Measurements from ENCODE around the gene SPTBN4.

SPTBN4 gene

GRCh38 chr19:40616941-40617340 lies 150.1 kb downstream of the SPTBN4 start:
- Histone ChIP-seq H3K27ac (ENCODE audit: low read depth, low read length, poor library complexity, severe bottlenecking) (no peak overlapping the region), H3K27me3 (ENCODE audit: insufficient read depth, low read length) (no peaks in the 10 kb centered on the region), H3K79me2 (ENCODE audit: insufficient read depth, low read length) (no peaks in the 10 kb centered on the region), H3K4me2 (ENCODE audit: low read length) (no peak overlapping the region), H3F3A (ENCODE audit: insufficient read depth, low read length) (no peaks in the 10 kb centered on the region), H3K9ac (ENCODE audit: low read length) (no peak overlapping the region), H2AFZ (ENCODE audit: low read length) (no peak overlapping the region), H3K36me3 (ENCODE audit: insufficient read depth, low read length) (peaks cover 52% of the 10 kb centered on the region), H3K9me3 (ENCODE audit: low read length) (no peaks in the 10 kb centered on the region), H3K4me1 (ENCODE audit: insufficient read depth, low read length, severe bottlenecking) (peaks cover 14% of the 10 kb centered on the region), H4K20me1 (ENCODE audit: insufficient read depth, low read length) (no peaks in the 10 kb centered on the region), H3K9me2 (ENCODE audit: low read depth, low read length) (no peaks in the 10 kb centered on the region), H3K4me3 (ENCODE audit: low read depth, low read length, poor library complexity, severe bottlenecking) (no peak overlapping the region)
- TF ChIP-seq EZH2 (IDR thresholded peaks at IDR 0.05; ENCODE audit: borderline replicate concordance, low read length), result no peak
- TF ChIP-seq CTCF (IDR thresholded peaks at IDR 0.05; ENCODE audit: low read length), result no peak

GRCh38 chr19:40617961-40618360 lies 151.2 kb downstream of the SPTBN4 start:
- no peak overlapping the region for H3K9ac ChIP-seq (ENCODE audit: low read length)
- H3K79me2 ChIP-seq (ENCODE audit: insufficient read depth, low read length), result no peaks in the 10 kb centered on the region
- H2AFZ ChIP-seq (ENCODE audit: low read length), result no peak overlapping the region
- H3K36me3 ChIP-seq (ENCODE audit: insufficient read depth, low read length), result peaks cover 59% of the 10 kb centered on the region
- peaks cover 13% of the 10 kb centered on the region for H3K4me1 ChIP-seq (ENCODE audit: insufficient read depth, low read length, severe bottlenecking)
- H3K27me3 ChIP-seq (ENCODE audit: insufficient read depth, low read length), result no peaks in the 10 kb centered on the region
- H3K4me2 ChIP-seq (ENCODE audit: low read length), result no peak overlapping the region
- no peaks in the 10 kb centered on the region for H4K20me1 ChIP-seq (ENCODE audit: insufficient read depth, low read length)
- TF ChIP-seq EZH2 (IDR thresholded peaks at IDR 0.05; ENCODE audit: borderline replicate concordance, low read length), result no peak
- no peak for TF ChIP-seq CTCF (IDR thresholded peaks at IDR 0.05; ENCODE audit: low read length)
- H3K9me2 ChIP-seq (ENCODE audit: low read depth, low read length), result no peaks in the 10 kb centered on the region
- no peaks in the 10 kb centered on the region for H3F3A ChIP-seq (ENCODE audit: insufficient read depth, low read length)
- no peak overlapping the region for H3K4me3 ChIP-seq (ENCODE audit: low read depth, low read length, poor library complexity, severe bottlenecking)
- H3K9me3 ChIP-seq (ENCODE audit: low read length), result no peaks in the 10 kb centered on the region
- no peak overlapping the region for H3K27ac ChIP-seq (ENCODE audit: low read depth, low read length, poor library complexity, severe bottlenecking)

GRCh38 chr19:40619333-40620160 lies 152.7 kb downstream of the SPTBN4 start:
- H4K20me1 ChIP-seq (ENCODE audit: insufficient read depth, low read length), result no peaks in the 10 kb centered on the region
- no peaks in the 10 kb centered on the region for H3K9me2 ChIP-seq (ENCODE audit: low read depth, low read length)
- no peak overlapping the region for H3K4me3 ChIP-seq (ENCODE audit: low read depth, low read length, poor library complexity, severe bottlenecking)
- peaks cover 8% of the 10 kb centered on the region for H3K4me1 ChIP-seq (ENCODE audit: insufficient read depth, low read length, severe bottlenecking)
- H3F3A ChIP-seq (ENCODE audit: insufficient read depth, low read length), result no peaks in the 10 kb centered on the region
- TF ChIP-seq CTCF (IDR thresholded peaks at IDR 0.05; ENCODE audit: low read length) (no peak), EZH2 (IDR thresholded peaks at IDR 0.05; ENCODE audit: borderline replicate concordance, low read length) (no peak)
- peaks cover 69% of the 10 kb centered on the region for H3K36me3 ChIP-seq (ENCODE audit: insufficient read depth, low read length)
- no peaks in the 10 kb centered on the region for H3K79me2 ChIP-seq (ENCODE audit: insufficient read depth, low read length)
- H3K9ac ChIP-seq (ENCODE audit: low read length), result no peak overlapping the region
- no peaks in the 10 kb centered on the region for H3K9me3 ChIP-seq (ENCODE audit: low read length)
- H2AFZ ChIP-seq (ENCODE audit: low read length), result no peak overlapping the region
- H3K27ac ChIP-seq (ENCODE audit: low read depth, low read length, poor library complexity, severe bottlenecking), result no peak overlapping the region
- H3K27me3 ChIP-seq (ENCODE audit: insufficient read depth, low read length), result no peaks in the 10 kb centered on the region
- no peak overlapping the region for H3K4me2 ChIP-seq (ENCODE audit: low read length)

Measured in OCI-LY1 (cell line).